Stimulated activated CD4-positive, alpha-beta T cell treated with anti-CD3 and anti-CD28 coated beads, Interleukin-2, amount 100 ng/mL, for 4 hours (primary cell): ENCODE data around the gene VPS35L.
A peak's percentile ranks its signal among the peaks of the same experiment; 100 is the strongest.
"Not testable (repeated sequence)": the region's sequence is repeated elsewhere in the genome, so short reads cannot be mapped to it uniquely, and the experiment has no call there.

ENCODE experiments used
- DNase-seq: peaks from one replicate; pipeline ENCODE4 v3.0.0-alpha.2; 2020; ENCODE audit warnings: low read depth

Gene VPS35L

DNA sequence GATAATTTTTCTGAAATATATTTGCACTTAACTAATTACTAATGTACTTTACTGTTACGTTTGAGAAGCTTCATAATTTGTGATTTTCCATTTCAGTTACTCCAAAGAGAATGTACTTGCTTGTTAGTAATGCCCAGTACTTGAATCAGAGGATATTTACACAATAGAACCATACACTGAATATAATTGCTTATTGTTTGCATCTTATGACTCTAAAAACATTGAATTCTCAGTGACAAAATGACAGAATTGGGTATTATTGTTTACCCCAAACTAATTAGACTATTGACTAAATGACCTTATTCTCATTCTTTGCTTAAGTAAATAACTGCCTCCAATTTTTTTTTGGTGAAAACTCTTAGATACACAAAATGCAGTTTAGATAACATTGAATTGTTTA, 22.9 kb upstream of the VPS35L start:
- DNase-seq: no peak

DNA sequence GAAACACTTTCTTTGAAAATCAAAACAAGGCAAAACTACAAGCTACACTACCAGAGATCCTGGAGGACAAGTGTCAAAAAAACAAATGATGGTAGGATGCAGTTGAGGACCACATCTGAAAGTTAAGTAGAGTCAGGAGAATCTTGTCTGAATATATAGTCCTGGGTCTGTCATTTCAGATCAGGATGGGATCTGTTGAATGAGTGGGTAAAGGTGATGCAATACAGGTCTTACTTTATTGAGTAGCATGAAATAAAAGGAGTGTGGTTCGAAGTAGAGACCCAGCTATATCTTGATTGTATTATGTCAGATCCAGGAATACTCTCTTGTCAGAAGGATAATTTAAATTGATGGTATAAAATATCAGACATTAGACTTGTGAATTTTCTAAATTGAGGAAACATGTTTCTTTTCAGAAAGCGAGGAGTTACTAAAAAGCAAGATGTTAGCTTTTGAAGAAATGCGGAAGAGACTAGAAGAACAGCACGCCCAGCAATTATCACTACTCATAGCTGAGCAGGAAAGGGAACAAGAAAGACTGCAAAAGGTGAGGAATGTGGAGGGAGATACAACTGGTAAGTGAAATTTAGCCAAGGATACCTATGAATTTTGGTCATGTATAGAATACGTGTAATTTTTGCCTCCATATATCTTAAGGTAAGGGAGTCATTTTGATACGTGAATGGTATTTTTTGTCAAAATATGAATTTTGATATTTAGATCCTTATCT, 15.1 kb upstream of the VPS35L start:
- DNase-seq: no peak

DNA sequence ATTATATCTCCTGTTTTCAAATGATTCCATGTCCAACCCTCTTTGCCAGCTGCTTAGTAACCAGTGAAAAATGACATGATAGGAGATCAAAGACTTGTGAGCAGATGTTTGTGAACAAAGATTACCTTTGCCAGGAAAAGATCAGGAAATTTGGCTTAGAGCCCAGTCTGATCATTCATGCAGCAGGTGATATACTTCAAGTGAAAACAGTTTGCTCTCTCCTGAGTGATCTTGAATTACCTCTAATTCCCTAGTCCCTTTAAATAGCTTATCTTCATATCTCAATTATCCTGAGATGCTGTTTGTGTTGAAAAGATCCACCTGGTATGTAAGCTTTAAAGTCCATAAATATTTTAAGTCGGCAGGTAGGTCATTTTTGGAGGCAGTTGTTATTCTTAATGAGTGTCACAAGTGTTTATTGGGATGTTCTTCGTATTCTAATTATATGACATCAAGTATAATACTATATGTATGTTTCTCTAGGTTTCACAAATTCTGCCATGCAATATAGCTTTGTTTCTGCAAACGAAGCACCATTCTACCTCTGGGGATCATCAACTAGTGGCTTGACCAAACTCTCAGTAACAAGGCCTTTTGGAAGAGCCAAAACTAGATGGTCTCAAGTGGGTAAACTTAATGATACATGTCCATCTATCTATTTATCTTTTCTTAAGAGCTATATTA, 13.2 kb upstream of the VPS35L start:
- DNase-seq: no peak

DNA sequence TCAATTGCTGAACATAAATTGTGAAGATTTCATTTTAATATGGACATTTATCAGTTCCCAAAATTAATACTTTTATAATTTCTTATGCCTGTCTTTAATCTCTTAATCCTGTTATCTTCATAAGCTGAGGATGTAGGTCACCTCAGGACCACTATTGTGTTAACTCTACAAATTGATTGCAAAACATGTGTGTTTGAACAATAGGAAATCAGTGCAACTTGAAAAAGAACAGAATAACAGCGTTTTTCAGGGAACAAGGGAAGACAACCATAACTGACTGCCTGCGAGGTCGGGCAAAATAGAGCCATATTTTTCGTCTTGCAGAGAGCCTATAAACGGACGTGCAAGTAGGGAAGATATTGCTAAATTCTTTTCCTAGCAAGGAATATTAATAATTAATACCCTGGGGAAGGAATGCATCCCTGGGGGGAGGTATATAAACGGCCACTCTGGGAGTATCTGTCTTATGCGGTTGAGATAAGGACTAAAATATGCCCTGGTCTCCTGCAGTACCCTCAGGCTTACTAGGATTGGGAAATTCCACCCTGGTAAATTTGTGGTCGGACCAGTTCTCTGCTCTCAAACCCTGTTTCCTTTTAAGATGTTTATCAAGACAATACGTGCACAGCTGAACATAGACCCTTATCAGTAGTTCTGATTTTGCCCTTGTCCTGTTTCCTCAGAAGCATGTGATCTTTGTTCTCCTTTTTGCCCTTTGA, 12.1 kb upstream of the VPS35L start:
- DNase-seq: not testable (repeated sequence)

DNA sequence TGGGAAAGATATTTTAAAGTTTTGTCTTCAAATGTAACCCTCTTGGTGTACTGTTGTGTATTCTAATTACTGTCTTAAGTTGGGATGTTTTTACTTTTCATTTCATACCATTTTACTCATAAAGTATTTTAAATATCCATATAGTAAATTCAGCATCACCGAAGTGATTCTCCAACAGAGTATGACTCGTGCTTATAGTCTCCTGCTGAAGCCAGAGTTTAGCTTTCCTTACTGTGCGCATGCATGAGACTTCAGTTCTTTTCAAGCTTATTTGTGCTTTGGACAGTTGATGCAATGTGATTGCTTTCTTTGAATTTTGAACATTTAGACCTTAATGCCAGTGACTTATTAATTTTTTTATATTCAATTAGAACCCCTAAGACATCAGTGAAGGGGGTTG, 7.4 kb upstream of the VPS35L start:
- no peak for DNase-seq

DNA sequence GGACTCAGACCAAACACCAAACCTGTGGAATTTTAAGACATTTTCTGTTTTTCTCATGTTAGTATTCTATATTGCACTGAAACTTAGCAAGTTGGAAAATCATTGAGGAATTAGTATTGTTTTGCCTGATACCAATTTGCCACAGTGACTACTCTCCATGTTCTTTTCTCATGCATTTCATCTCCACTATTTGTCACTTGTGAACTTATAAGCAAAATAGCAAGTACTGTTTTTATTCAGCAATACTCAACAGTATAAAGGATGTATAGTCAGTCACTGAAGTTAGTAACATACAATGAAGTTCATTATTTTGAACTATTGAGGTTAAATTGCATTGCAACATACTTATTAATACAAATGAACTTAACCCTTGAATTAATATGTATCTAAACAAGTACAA, 5.8 kb upstream of the VPS35L start:
- DNase-seq: no peak

DNA sequence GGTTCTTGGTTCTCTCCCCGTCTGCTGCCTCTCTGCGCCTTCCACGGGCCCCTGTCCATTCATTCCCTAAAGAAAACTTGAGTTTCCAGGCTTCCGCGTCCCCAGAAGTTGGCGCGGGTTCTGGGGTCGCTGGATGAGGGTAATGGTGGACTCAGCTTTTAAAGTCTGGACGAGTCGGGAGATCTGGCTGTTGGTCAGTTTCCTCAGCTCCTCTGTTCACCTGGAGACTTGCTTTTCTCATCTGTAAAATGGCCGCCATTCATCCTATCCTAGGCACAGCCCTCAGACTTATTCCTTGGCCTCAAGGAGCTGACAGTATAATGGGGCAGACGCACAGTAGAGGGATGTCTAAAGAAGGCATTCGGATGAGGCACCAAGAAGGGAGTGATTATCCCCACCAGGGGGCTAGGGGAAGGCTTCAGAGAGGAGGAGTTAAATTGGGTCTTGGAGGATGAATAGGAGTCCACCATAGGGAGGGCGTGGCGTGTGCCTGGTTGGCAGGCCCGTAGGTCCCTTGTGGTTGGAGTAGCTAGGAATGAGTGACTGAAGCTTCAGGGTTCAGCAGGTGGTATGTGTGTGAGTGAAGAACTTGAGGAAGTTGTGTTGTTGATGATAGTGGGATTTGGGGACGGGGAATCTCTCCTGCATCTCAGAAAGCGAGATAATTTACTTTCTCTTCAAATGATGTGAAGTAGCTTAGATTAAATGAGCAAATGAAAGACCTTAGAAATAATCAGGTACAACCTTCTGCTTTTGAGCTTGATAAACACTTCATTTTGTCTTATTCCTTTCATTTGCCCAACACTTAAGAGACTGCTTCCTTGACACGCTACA, 652 bp downstream of the VPS35L start:
- no peak for DNase-seq

DNA sequence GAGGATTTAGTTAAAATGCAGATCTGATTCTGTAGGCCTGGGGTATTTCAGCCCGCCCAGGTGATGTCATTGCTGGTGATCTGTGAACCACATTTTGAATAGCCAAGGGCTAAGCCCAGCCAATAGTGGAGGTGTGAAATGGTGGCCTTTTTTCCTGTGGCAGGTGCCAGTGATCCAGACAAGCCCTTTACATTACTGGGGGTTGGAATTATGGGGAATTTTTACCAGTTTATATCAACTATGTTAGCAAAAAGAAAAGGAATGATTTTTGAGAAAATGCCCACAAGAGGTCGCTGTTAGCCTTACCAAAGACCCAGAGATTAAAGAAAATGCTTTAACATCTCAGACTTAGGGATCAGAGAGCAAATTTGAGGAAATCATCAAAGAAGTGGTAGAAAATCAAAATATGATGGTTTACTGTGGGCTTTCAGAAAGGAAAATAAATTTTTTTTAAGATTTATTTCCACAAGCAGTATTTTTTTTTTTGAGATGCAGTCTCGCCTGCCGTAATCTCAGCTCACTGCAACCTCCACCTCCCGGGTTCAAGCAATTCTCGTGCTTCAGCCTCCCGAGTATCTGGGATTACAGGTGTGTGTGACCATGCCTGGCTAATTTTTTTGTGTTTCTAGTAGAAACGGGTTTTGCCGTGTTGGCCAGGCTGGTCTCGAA, 3.9 kb downstream of the VPS35L start:
- no peak for DNase-seq

DNA sequence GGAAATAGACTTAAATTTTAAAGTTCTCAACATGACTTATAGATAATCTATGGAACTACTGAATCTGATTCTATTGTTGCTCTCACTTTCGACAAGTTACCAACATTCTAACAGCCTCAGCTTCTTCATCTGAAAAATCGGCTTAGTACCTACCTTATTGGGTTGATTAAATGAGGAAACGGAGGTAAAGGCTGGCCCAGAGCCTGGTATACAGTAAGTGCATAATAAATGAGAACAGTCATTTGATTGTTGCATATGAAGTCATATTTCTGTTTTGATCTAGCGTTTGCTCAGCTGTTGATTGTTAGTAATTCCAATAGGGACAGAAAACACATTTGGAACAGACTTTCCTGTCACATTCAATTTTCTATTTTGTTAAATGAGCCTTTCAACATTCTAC, 4.6 kb downstream of the VPS35L start:
- DNase-seq: no peak

DNA sequence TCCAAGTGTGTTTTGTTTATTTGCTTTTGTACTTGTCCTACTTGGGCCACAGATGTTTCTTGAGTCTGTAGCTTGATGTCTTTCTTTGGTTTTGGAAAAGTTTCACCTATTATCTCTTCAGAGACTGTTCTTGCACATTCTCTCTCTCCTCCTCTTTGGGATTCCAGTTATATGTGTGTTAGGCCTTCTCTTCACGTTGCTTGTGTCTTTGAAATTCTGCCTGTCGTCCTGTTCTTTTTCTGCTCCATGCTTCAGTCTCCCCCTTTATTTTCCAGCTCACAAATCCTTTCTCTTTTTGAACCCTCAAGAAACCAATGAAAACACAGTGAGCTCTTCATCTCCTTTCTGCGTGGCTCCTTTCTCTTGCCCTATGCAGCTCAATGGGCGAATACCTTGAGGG, 7.9 kb downstream of the VPS35L start:
- no peak for DNase-seq

DNA sequence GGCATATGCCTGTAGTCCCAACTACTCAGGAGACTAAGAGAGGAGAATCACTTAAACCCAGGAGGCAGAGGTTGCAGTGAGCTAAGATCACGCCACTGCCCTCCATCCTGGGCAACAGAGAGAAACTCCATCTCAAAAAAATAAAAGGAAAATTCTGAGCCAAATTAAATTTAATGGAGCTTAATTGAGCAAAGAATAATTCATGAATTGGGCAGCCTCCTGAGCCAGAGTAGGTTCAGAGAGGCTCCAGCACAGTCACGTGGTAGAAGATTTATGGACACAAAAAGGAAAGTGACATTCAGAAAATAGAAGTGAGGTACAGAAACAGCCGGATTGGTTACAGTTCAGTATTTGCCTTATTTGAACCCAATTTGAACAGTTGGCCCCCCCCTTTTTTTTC, 10.9 kb downstream of the VPS35L start:
- no peak for DNase-seq

DNA sequence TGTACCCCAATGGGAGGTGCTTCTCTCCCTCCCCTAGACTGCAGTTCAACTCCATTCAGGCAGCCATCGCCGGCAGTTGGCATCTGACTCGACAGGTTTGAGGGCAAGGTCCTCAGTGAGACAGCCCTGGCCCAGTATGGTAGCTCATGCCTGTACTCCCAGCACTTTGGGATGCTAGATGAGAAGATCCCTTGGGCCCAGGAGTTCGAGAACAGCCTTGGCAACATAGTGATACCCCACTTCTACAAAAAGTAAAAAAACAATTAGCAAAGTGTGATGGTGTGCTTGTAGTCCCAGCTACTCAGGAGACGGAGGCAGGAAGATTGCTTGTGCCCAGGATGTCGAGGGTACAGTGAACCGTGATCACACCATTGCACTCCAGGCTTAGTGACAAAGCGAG, 12.1 kb downstream of the VPS35L start:
- DNase-seq: no peak

DNA sequence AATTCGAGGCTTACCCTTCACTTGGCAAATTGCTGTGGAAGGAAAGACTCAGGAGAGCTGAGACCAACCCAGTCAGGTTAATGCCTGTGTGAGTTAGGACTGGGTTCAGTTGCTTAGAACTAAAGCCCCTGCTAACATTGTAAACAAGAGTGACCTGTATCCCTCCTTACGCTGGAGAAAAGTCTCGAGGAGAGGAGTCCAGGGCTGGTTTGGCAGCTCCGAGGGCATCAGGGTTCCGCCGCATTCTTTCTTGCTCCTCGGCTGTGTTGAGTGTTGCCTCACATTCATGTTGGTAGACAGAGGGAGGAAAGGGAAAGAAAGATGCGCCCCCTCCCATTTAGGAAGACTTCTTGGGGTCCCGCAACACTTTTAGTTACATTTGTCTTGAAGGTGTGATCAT, 18.5 kb downstream of the VPS35L start:
- DNase-seq: no peak

DNA sequence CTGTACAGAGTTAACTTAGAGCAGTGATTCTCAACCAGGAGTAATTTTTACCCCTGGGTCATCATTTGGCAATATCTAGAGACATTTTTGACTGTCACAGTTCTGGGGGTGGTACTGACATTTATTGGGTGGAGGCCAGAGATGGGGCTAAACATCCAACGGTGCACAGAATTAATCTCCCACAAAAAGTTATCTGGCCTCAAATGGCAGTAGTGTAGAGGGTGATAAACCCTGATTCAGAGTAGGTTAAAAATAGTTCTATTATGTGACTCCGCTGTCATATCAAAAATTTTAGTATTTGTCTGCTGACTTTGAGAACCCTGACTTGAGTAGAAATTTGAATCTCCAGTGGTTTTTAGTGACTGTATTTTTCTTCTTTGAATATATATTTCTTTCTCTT, 19.1 kb downstream of the VPS35L start:
- no peak for DNase-seq

DNA sequence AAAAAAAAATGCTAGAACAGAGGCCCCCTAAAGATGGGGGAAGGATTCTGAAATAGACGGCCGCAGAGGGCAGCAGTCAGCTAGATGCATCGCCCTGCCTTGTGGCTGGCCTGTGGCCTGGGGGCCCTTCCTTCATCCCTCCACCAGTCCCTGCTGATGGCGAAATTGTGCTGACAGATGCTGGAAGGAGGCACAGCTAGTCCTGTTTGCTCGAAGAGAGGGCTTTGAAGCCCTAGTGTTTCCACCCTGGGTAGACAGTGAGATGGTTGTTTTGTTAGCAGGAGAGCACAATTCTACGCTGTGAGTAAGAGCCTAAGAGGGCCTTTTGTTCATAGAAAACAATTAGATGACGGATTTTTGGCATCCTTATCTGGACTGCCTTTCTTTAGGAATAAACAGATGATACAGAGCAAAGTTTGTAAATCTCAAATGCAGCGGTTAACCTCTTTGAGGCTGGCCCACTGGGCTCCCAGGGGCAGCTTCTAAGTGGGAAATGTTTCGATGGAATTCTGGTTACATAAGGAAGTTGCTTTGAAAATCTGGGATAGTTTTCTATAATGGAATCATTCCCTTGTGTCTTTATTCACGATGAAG, 23.0 kb downstream of the VPS35L start:
- DNase-seq: no peak

DNA sequence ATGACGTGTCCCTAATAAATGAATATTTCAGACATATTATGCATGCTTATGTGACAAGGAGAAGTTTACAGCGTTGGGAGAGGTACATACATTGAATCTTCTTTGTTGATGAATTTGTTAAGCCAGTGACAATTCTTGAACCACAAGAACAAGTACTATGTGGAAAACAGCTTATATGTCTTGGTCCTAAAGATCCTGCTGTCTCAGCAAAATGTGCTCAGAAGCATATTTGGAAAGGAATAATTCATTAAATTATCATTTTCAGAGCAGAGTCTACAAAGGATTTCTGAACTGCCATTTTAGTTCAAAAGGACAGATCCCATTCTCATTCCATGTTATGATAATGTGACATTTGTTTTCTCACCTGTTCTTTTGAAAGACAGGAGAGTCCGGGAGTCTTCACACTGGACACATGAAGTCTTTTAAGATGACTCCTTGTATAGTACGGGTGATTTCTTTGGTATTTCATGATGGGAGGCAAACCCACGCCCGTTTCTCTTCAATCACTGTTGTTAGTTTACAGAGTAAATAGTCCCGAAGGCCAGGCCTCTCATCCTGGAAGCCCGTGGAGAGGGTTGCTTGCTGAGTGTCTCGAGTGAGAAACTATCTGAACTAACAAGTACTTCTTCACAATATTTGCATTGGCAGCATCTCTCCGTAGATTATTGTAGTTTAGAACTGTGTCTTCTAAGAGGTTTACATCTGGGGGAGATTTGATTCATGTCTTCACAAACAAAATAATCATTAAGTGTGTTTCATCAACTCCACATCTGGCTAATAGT, 26.7 kb downstream of the VPS35L start:
- no peak for DNase-seq

DNA sequence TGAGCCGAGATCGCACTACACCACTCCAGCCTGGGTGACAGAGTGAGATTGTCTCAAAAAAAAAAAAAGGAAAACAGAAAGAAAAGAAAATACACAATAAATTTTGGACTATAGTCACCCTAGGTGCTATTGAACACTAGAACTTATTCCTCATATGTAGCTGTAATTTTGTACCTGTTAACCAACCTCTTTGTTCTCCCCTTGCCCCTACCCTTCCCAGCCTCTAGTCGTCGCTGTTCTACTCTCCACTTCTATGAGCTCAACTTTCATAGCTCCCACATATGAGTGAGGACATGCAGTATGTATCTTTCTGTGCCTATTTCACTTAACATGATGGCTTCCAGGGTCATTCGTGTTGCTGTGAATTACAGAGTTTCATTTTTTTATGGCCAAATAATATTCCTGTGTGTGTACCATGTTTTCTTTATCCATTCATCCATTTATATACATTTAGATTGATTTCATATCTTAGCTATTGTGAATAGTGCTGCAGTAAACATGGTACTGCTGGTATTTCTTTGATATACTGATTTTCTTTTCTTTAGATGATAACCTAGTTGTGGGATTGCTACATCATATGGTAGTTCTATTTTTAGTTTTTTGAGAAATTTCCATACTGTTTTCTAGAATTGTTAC, 28.3 kb downstream of the VPS35L start:
- DNase-seq: peak; percentile 6

DNA sequence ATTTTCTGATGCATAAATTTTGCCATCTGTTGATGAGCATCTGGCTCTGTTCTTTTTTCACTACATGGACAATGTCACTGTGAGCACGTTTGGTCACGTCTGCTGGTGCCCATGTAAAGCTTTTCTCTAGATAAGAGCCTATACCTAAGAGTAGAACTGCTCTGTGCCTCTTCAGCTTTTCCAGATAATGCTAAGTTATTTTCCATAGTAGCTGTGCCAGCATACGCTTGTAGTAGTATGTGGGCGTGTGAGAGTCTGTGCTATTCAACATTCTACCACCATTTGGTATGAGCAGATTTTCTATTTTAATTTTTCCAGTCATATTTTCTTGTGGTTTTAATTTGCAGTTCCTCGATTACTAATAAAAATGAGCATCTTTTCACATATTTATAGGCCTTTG, 33.2 kb downstream of the VPS35L start:
- no peak for DNase-seq

DNA sequence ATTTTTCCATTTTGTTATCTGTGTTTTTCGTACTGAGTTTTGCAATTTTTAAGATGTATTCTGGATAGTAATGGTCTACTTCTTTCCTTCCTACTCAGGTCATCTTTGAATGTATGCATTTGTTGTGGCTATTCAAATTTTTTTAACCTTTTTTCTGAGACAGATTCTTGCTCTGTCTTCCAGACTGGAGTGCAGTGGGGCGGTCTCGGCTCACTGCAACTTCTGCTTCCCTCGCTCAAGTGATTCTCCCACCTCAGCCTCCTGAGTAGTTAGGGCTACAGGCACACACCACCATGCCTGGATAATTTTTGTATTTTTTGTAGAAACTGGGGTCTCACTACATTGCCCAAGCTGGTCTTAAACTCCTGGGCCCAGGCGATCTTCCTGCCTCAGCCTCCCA, 33.6 kb downstream of the VPS35L start:
- DNase-seq: no peak

DNA sequence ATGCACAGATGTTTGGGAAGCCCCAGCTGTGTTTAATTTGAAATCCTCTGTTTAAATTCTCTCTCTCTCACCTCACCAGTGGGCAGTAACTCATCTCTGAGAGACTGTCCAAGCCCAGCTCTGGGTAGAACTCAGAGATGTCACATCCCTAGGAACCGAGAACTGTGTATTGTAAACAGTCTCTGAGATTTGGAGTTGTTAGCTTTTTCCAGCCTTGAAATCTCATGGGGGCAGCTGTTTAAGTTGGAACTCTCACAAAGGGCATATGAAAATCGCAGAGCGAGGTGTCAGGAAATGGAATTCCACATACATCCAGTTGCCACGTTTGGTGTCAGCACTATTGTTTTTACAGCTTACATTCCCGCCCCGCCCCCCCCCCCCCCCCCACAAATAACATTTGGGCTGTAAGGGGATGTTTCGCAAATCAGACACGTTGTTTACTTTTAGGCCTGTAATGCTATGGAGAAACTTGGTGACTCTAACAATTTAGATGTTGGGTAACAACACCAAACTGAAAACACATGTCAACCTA, 34.3 kb downstream of the VPS35L start:
- no peak for DNase-seq
